Fibroblast of lung (primary cell): Measurements from ENCODE around the gene KLK13. TPM values are rescaled to one million over a fixed set of nuclear protein-coding genes. Genes with fewer than 3 reads are reported as not detected.

Source experiments
- DNase-seq, 2 donors: peaks; one replicate each; pipeline versions ENCODE4 v3.0.0 to v3.0.0-alpha.2; 2010; ENCODE audit warnings: low read depth in 2 of 2
- H2AFZ ChIP-seq: 2 replicates; pipeline ENCODE4 v1.5.1; 2012; ENCODE audit warnings: low read length, control low read depth, inconsistent platforms
- H3K27ac ChIP-seq: 2 replicates; pipeline ENCODE4 v1.5.1; 2011; ENCODE audit warnings: low read length, control low read depth; ENCODE audit not compliant: insufficient read depth
- H3K27me3 ChIP-seq: 2 replicates; pipeline ENCODE4 v1.5.1; 2011; ENCODE audit warnings: mild to moderate bottlenecking, low read length; ENCODE audit not compliant: control insufficient read depth, insufficient read depth
- H3K36me3 ChIP-seq: 2 replicates; pipeline ENCODE4 v1.5.1; 2011; ENCODE audit warnings: low read length; ENCODE audit not compliant: control insufficient read depth, insufficient read depth
- H3K4me1 ChIP-seq: 2 replicates; pipeline ENCODE4 v1.5.1; 2011; ENCODE audit warnings: low read length; ENCODE audit not compliant: control insufficient read depth, insufficient read depth; ENCODE audit errors: extremely low read depth
- H3K4me2 ChIP-seq: 2 replicates; pipeline ENCODE4 v1.5.1; 2011; ENCODE audit warnings: low read length, control low read depth; ENCODE audit not compliant: insufficient read depth; ENCODE audit errors: extremely low read depth
- H3K4me3 ChIP-seq, 4 experiments: fragments of 200-600 bp in 1 of 4; sonication (generic) in 1 of 4; replicated peaks in 1 of 4; 2 replicates each; pipeline ENCODE4 v1.5.1; 2011 to 2016; ENCODE audit warnings: low read length in 4 of 4, low read depth in 3 of 4, mild to moderate bottlenecking in 3 of 4, control low read depth in 2 of 4, inconsistent platforms in 1 of 4, mixed read lengths in 1 of 4; ENCODE audit not compliant: insufficient read depth in 1 of 4; ENCODE audit errors: control extremely low read depth in 1 of 4
- H3K79me2 ChIP-seq: 2 replicates; pipeline ENCODE4 v1.5.1; 2012; ENCODE audit warnings: mild to moderate bottlenecking, low read length, inconsistent platforms; ENCODE audit not compliant: control insufficient read depth, insufficient read depth
- H3K9ac ChIP-seq: 2 replicates; pipeline ENCODE4 v1.5.1; 2011; ENCODE audit warnings: mild to moderate bottlenecking, low read length, control low read depth; ENCODE audit not compliant: insufficient read depth
- H3K9me3 ChIP-seq: 2 replicates; pipeline ENCODE4 v1.5.1; 2012; ENCODE audit warnings: low read depth, low read length; ENCODE audit not compliant: control insufficient read depth, insufficient read depth
- H4K20me1 ChIP-seq: 2 replicates; pipeline ENCODE4 v1.5.1; 2011; ENCODE audit warnings: low read length; ENCODE audit not compliant: control insufficient read depth, insufficient read depth; ENCODE audit errors: extremely low read depth
- CTCF ChIP-seq, 2 donors: IDR thresholded peaks in 1 of 2; conservative IDR thresholded peaks in 1 of 2; 1 replicate in 1 of 2; 2 replicates in 1 of 2; pipeline ENCODE4 v1.5.1; 2011 to 2012; ENCODE audit warnings: low read length in 2 of 2, control low read depth in 1 of 2, inconsistent platforms in 1 of 2, low read depth in 1 of 2, mild to moderate bottlenecking in 1 of 2
- EZH2 ChIP-seq: IDR thresholded peaks from 2 replicates; pipeline ENCODE4 v1.5.1; 2012; ENCODE audit warnings: low read length, control low read depth, mild to moderate bottlenecking; ENCODE audit errors: missing control alignments
- polyA plus RNA-seq, 2 donors: library from polyadenylated mRNA; depleted of rRNA in 1 of 2; stranded (reverse) in 1 of 2; unstranded in 1 of 2; fragments of >200 nt; gene quantifications; 2 replicates each; pipeline ENCODE4 v1.2.1, GENCODE V29; 2011 to 2012; ENCODE audit warnings: missing spikeins in 1 of 2
- total RNA-seq: library from RNA; depleted of rRNA; stranded (reverse); fragments of >200 nt; gene quantifications from 2 replicates; pipeline ENCODE4 v1.2.1, GENCODE V29; 2014

Gene KLK13
- total and polyA plus RNA-seq, 2 donors (not counting 1 experiment from before 2014, with no cell fraction given), result not detected

DNA sequence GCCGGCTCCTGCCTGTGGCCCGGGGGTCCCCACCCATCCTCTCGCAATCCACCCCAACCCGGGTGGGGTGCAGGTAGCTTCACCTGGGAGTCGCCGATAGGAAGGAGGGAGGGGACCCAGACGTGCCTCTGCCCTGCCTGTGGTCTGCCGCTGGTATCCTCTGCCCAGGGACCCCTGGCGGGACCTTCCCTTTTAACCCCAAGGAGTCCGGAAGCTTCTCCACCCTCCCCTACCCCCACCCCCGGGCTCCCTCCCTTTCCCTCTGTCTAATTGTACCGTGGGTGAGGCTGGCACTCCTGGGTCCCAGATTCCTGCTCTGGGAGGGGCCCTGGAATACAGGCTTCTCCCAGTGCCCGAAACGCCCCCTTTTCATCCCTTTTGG is 45.4 kb downstream of the KLK13 start, which contains the start of gene KLK10:
Gene KLK10, minus strand, starts transcription at position 166 of the 382 bp plus-strand sequence. CDS start 579 bp downstream, outside the sequence.
- Histone ChIP-seq H3K27me3 (peaks cover 3% of the 10 kb centered on the region), H3K79me2 (no peaks in the 10 kb centered on the region), H3K9ac (no peak within 1 kb of the TSS), H3K4me1 (no peaks in the 10 kb centered on the region), H2AFZ (no peak within 1 kb of the TSS), H3K36me3 (no peaks in the 10 kb centered on the region), H3K9me3 (no peaks in the 10 kb centered on the region), H4K20me1 (no peaks in the 10 kb centered on the region), H3K4me3 (no peak within 1 kb of the TSS), H3K27ac (no peak within 1 kb of the TSS), H3K4me2 (no peak within 1 kb of the TSS)
- TF ChIP-seq EZH2 (no peak), CTCF (conservative IDR thresholded peaks at IDR 0.05 in 1 of 2, IDR thresholded peaks at IDR 0.05 in 1 of 2; ENCODE audit: low read depth in 1 of 2, low read length in 2 of 2) (no peak)
- no peak for DNase-seq

GRCh38 chr19:51018745-51019543 is 45.9 kb downstream of the KLK13 start:
- no peaks in the 10 kb centered on the region for H3K4me1 ChIP-seq
- no peak overlapping the region for H2AFZ ChIP-seq
- no peak overlapping the region for H3K27ac ChIP-seq
- no peaks in the 10 kb centered on the region for H3K9me3 ChIP-seq
- H3K9ac ChIP-seq, result no peak overlapping the region
- H4K20me1 ChIP-seq, result no peaks in the 10 kb centered on the region
- H3K79me2 ChIP-seq, result no peaks in the 10 kb centered on the region
- no peak overlapping the region for H3K4me3 ChIP-seq
- H3K27me3 ChIP-seq, result peaks cover 3% of the 10 kb centered on the region
- DNase-seq, result no peak
- no peaks in the 10 kb centered on the region for H3K36me3 ChIP-seq
- TF ChIP-seq CTCF (conservative IDR thresholded peaks at IDR 0.05 in 1 of 2, IDR thresholded peaks at IDR 0.05 in 1 of 2; ENCODE audit: low read depth in 1 of 2, low read length in 2 of 2) (no peak), EZH2 (peak; percentile 75)
- no peak overlapping the region for H3K4me2 ChIP-seq

GRCh38 chr19:51016798-51017683 is 47.9 kb downstream of the KLK13 start:
- no peak overlapping the region for H3K4me3 ChIP-seq
- peak in 1 of 2 donors; percentile 16 for DNase-seq
- TF ChIP-seq EZH2 (no peak), CTCF (conservative IDR thresholded peaks at IDR 0.05 in 1 of 2, IDR thresholded peaks at IDR 0.05 in 1 of 2; ENCODE audit: low read depth in 1 of 2, low read length in 2 of 2) (peak; percentile 36 to 54)

More at GRCh38 chr19:51016798-51017683, 47.9 kb downstream of the KLK13 start:
- Histone ChIP-seq H3K9ac (no peak overlapping the region), H3K9me3 (no peaks in the 10 kb centered on the region), H3K4me2 (no peak overlapping the region), H2AFZ (no peak overlapping the region), H3K27ac (no peak overlapping the region), H3K27me3 (peaks cover 3% of the 10 kb centered on the region), H3K36me3 (no peaks in the 10 kb centered on the region), H3K79me2 (no peaks in the 10 kb centered on the region), H3K4me1 (no peaks in the 10 kb centered on the region), H4K20me1 (no peaks in the 10 kb centered on the region)
